K562 (cell line): ENCODE results near the gene NASP. TPM values are rescaled to one million over a fixed set of nuclear protein-coding genes. Genes with fewer than 3 reads are reported as not detected.

ENCODE experiments used
- ATAC-seq: fragments of 200-7000 bp; cut with Tn5 transposase; 3 replicates; pipeline ENCODE4 v1.9.1; 2020; ENCODE audit warnings: moderate library complexity
- BruUV-seq: library from RNA; stranded (reverse); fragments of 400-500 nt; replicated peaks from 2 replicates; lab custom pipeline; 2021; lab: Mats Ljungman, UMichigan
- CTCF ChIA-PET: fragments of 300-600 bp; formaldehyde crosslinking; extraction: SDS; loops from one replicate; lab custom pipeline; 2021; ENCODE audit warnings: low intra/inter-chr PET ratio; lab: Yijun Ruan, JAX
- POLR2A ChIA-PET: fragments of 300-600, 350-650 bp; sonication (Branson Sonifier 250); formaldehyde crosslinking; extraction: SDS; loops from one replicate; lab custom pipeline; 2021; ENCODE audit warnings: antibody characterized with exemption, inconsistent platforms; lab: Yijun Ruan, JAX
- DNase-seq, 4 experiments: peaks; one replicate each; pipeline versions ENCODE4 v3.0.0 to v3.0.0-alpha.2; 2011 to 2018; ENCODE audit warnings: low spot score in 3 of 4, mixed read lengths in 3 of 4; ENCODE audit errors: extremely low read depth in 1 of 4
- FAIRE-seq: peaks from 2 replicates; lab custom pipeline; 2011; peaks lifted over from hg19 to GRCh38; lab: Jason Lieb, UNC
- H2AFZ ChIP-seq: 2 replicates; pipeline ENCODE4 v1.6.0; 2011; ENCODE audit warnings: low read depth, low read length, control low read depth, inconsistent platforms
- H3K27ac ChIP-seq: fragments of 200-600 bp; 3 replicates; pipeline ENCODE4 v1.8.0; 2011; ENCODE audit warnings: low read depth, mild to moderate bottlenecking, control low read depth, inconsistent platforms, low read length, moderate library complexity, mixed read lengths; ENCODE audit errors: extremely low read depth
- H3K27me3 ChIP-seq, 2 experiments: fragments of 300-600 bp in 1 of 2; 2 replicates in 1 of 2; 3 replicates in 1 of 2; pipeline versions ENCODE4 v1.6.0 to v1.8.0; 2011; ENCODE audit warnings: inconsistent platforms in 2 of 2, low read length in 2 of 2, mild to moderate bottlenecking in 1 of 2, mixed read lengths in 1 of 2, moderate library complexity in 1 of 2; ENCODE audit not compliant: control insufficient read depth in 2 of 2, insufficient read depth in 2 of 2
- H3K36me3 ChIP-seq: fragments of 300-600 bp; 3 replicates; pipeline ENCODE4 v1.8.0; 2011; ENCODE audit warnings: mild to moderate bottlenecking, low read length, inconsistent platforms; ENCODE audit not compliant: control insufficient read depth, insufficient read depth
- H3K4me1 ChIP-seq, 2 experiments: fragments of 200-600 bp in 1 of 2; replicated peaks in 1 of 2; 2 replicates in 1 of 2; 3 replicates in 1 of 2; pipeline versions ENCODE4 v1.5.1 to v1.8.0; 2011; ENCODE audit warnings: inconsistent platforms in 2 of 2, low read length in 2 of 2, mild to moderate bottlenecking in 1 of 2, mixed read lengths in 1 of 2, moderate library complexity in 1 of 2; ENCODE audit not compliant: control insufficient read depth in 2 of 2, insufficient read depth in 2 of 2
- H3K4me2 ChIP-seq: 2 replicates; pipeline ENCODE4 v1.6.1; 2011; ENCODE audit warnings: low read length, control low read depth, inconsistent platforms, mixed read lengths; ENCODE audit not compliant: insufficient read depth
- H3K4me3 ChIP-seq: fragments of 200-600 bp; sonication (generic), shearing (Covaris generic); 2 replicates; pipeline ENCODE4 v1.5.1; 2016; ENCODE audit warnings: control low read depth, inconsistent platforms
- H3K79me2 ChIP-seq: fragments of 200-600 bp; 3 replicates; pipeline ENCODE4 v1.8.0; 2011; ENCODE audit warnings: low read length, inconsistent platforms; ENCODE audit not compliant: control insufficient read depth, insufficient read depth
- H3K9ac ChIP-seq, 2 experiments: 2 replicates each; pipeline versions ENCODE4 v1.6.0 to v1.6.1; 2011; ENCODE audit warnings: low read depth in 2 of 2, low read length in 2 of 2, control low read depth in 1 of 2, inconsistent platforms in 1 of 2, mild to moderate bottlenecking in 1 of 2, mixed read lengths in 1 of 2; ENCODE audit not compliant: insufficient read depth in 1 of 2
- H3K9me1 ChIP-seq: one replicate; pipeline ENCODE4 v1.6.0; 2011; ENCODE audit warnings: inconsistent platforms, mild to moderate bottlenecking, low read length, moderate library complexity; ENCODE audit not compliant: control insufficient read depth, insufficient read depth
- H3K9me3 ChIP-seq: replicated peaks from 2 replicates; pipeline ENCODE4 v1.5.1; 2011; ENCODE audit warnings: low read depth, low read length, inconsistent platforms; ENCODE audit not compliant: control insufficient read depth, insufficient read depth
- H4K20me1 ChIP-seq: replicated peaks from 2 replicates; pipeline ENCODE4 v1.6.1; 2011; ENCODE audit warnings: low read length, inconsistent platforms, mixed read lengths; ENCODE audit not compliant: control insufficient read depth, insufficient read depth
- RNF219 ChIP-seq: fragments of 250-450 bp; sonication (Bioruptor Pico); IDR thresholded peaks from 2 replicates; pipeline ENCODE4 v1.5.0; 2022; ENCODE audit warnings: mild to moderate bottlenecking
- ZNF121 ChIP-seq: sonication (generic); formaldehyde crosslinking; conservative IDR thresholded peaks from 2 replicates; pipeline ENCODE4 v1.8.0; 2022; ENCODE audit warnings: missing genetic modification reagents
- ZSCAN29 ChIP-seq: fragments of 450-650 bp; IDR thresholded peaks from 2 replicates; pipeline ENCODE4 v1.6.1; 2017
- WGBS: fragments of 100-300 bp; shearing (Covaris generic); methylation state at CpG from one replicate; pipeline ENCODE4 v1.1.6; 2016; ENCODE audit warnings: low coverage, mixed read lengths; ENCODE audit not compliant: insufficient coverage; ENCODE audit errors: missing lambda C conversion rate; 5-methylcytosine and 5-hydroxymethylcytosine counted together
- in situ Hi-C: fragments of 300-500 bp; cut with MboI; formaldehyde crosslinking; loops from 4 replicates; pipeline ENCODE4 v1.15.0; 2018; ENCODE audit warnings: inconsistent platforms, mixed read lengths
- intact Hi-C: fragments of 100-400 bp; cut with micrococcal nuclease; formaldehyde crosslinking; loops from 2 replicates; pipeline ENCODE4 v1.14.2; 2022
- polyA plus RNA-seq, 8 experiments: library from polyadenylated mRNA; depleted of rRNA in 4 of 8; stranded (reverse) in 5 of 8; unstranded in 3 of 8; fragments of >200 nt; fragmentation: Nextera tagmentation in 2 of 8; fragmentation: Illumina TruSeq in 1 of 8; extraction: Ambion mirVana in 2 of 8; extraction: Trizol in 1 of 8; gene quantifications; 2 replicates each; pipeline versions ENCODE4 v1.2.1 to v1.2.3, GENCODE V29; 2011 to 2014; ENCODE audit warnings: inconsistent platforms in 1 of 8, missing spikeins in 1 of 8
- total RNA-seq, 7 experiments: library from RNA; depleted of rRNA in 6 of 7; stranded (reverse); fragments of >200 nt in 6 of 7; fragmentation: Illumina TruSeq in 2 of 7; extraction: Trizol in 2 of 7; gene quantifications; 2 replicates each; pipeline versions ENCODE4 v1.2.1 to v1.2.3, GENCODE V29; 2011 to 2021; ENCODE audit warnings: low replicate concordance in 1 of 7

NASP gene
- total and polyA plus RNA-seq, 9 of the 15 experiments (the other 6 are each of a cell fraction or from before 2014, with no cell fraction given) = 199 to 578 (median 419) TPM

- no TSS peak for BruUV-seq
- Histone ChIP-seq H2AFZ (no peak overlapping the region), H3K9me3 (no peaks in the 10 kb centered on the region), H3K4me2 (no peak overlapping the region), H3K27me3 (no peaks in the 10 kb centered on the region), H3K9me1 (no peaks in the 10 kb centered on the region), H4K20me1 (0 out of 2 replicates have a peak, but pooled peaks cover 5% of the 10 kb centered on the region), H3K9ac (no peak overlapping the region), H3K27ac (no peak overlapping the region), H3K36me3 (peaks cover 91% of the 10 kb centered on the region), H3K79me2 (peaks cover 34% of the 10 kb centered on the region), H3K4me1 (no peaks in the 10 kb centered on the region), H3K4me3 (no peak overlapping the region)
- no peak for ATAC-seq
- CTCF ChIA-PET = no interaction called here
- POLR2A ChIA-PET = interaction anchor here (1.0 to 5.2 kb wide), 3 partner anchors 9 to 28 kb away, joined by 3 to 35 read pairs (median 5); partner anchors contain the start of gene GPBP1L1
- TF ChIP-seq ZSCAN29 = no peak
- 90% methylated on average over 2 of the region's 2 CpGs for WGBS
- intact Hi-C loops = no loop called here
- in situ Hi-C loops = no loop called here
- DNase-seq = no peak
- FAIRE-seq = no peak
Observed at GRCh38 chr1:45658171-45658570, 74.3 kb downstream of the NASP start.

GRCh38 chr1:45659222-45659621, 75.4 kb downstream of the NASP start:
- no peak for DNase-seq
- POLR2A ChIA-PET = interaction anchor here (0.6 to 5.2 kb wide), 6 partner anchors 8 to 223 kb away, joined by 3 to 35 read pairs (median 6); partner anchors contain the start of gene GPBP1L1
- Histone ChIP-seq H3K4me3 (no peak overlapping the region), H3K4me1 (0 out of 5 replicates have a peak, but pooled peaks cover 0 to 2% of the 10 kb centered on the region in 2 experiments), H3K36me3 (peaks cover 83% of the 10 kb centered on the region), H3K27me3 (no peaks in the 10 kb centered on the region), H3K9me1 (no peaks in the 10 kb centered on the region), H4K20me1 (0 out of 2 replicates have a peak, but pooled peaks cover 5% of the 10 kb centered on the region), H3K9ac (no peak overlapping the region), H2AFZ (no peak overlapping the region), H3K4me2 (no peak overlapping the region), H3K27ac (no peak overlapping the region), H3K79me2 (peaks cover 45% of the 10 kb centered on the region), H3K9me3 (no peaks in the 10 kb centered on the region)
- no peak for ATAC-seq
- TF ChIP-seq ZNF121 (CRISPR knock-in tag) (0 out of 2 replicates have a peak, but pooled peaks have one; percentile 26), RNF219 (CRISPR knock-in tag) (no peak)
- FAIRE-seq = no peak
- in situ Hi-C loops (no loop called here), intact Hi-C loops (no loop called here)
- CTCF ChIA-PET = no interaction called here
- BruUV-seq = no TSS peak
- 95% methylated on average over 2 of the region's 2 CpGs for WGBS
